SH-SY5Y (cell line): ENCODE results near the gene MAP3K20.

Experiments
- GATA2 ChIP-seq: IDR thresholded peaks from 2 replicates; pipeline ENCODE4 v1.6.1; 2011; ENCODE audit warnings: mild to moderate bottlenecking, low read depth, low read length
- GATA3 ChIP-seq: IDR thresholded peaks from 2 replicates; pipeline ENCODE4 v1.6.1; 2011; ENCODE audit warnings: low read depth, mild to moderate bottlenecking, low read length, moderate library complexity

- TF ChIP-seq GATA2 (no peak), GATA3 (no peak)
These were observed 85.0 kb downstream of the MAP3K20 start for GRCh38 chr2:173160618-173161017.
